HepG2 (cell line): Measurements from ENCODE around the gene MRGPRE. TPM values are rescaled to one million over a fixed set of nuclear protein-coding genes. Genes with fewer than 3 reads are reported as not detected.

Source experiments
- ATAC-seq: fragments of 200-7000 bp; cut with Tn5 transposase; 3 replicates; pipeline ENCODE4 v1.9.1; 2020; ENCODE audit warnings: mild to moderate bottlenecking, moderate library complexity
- BruUV-seq: library from RNA; stranded (reverse); fragments of 400-500 nt; replicated peaks from 2 replicates; lab custom pipeline; 2021; lab: Mats Ljungman, UMichigan
- CTCF ChIA-PET: fragments of 300-600 bp; formaldehyde crosslinking; extraction: SDS; loops from one replicate; lab custom pipeline; 2021; ENCODE audit warnings: low total read pairs, inconsistent platforms, low intra/inter-chr PET ratio; lab: Yijun Ruan, JAX
- POLR2A ChIA-PET: fragments of 350-600 bp; sonication (Branson Sonifier 250); formaldehyde crosslinking; loops from one replicate; lab custom pipeline; 2020; ENCODE audit warnings: antibody characterized with exemption, inconsistent platforms; lab: Yijun Ruan, JAX
- DNase-seq: peaks from one replicate; pipeline ENCODE4 v3.0.0-alpha.2; 2015; ENCODE audit warnings: low spot score
- FAIRE-seq: peaks from 3 replicates; lab custom pipeline; 2011; peaks lifted over from hg19 to GRCh38; lab: Jason Lieb, UNC
- H2AFZ ChIP-seq: one replicate; pipeline ENCODE4 v1.6.1; 2011; ENCODE audit warnings: low read length, inconsistent platforms
- H3K27ac ChIP-seq: fragments of 300-600 bp; 3 replicates; pipeline ENCODE4 v1.8.0; 2011; ENCODE audit warnings: mixed run types, mild to moderate bottlenecking, mixed read lengths, low read length, inconsistent platforms; ENCODE audit not compliant: insufficient read depth; ENCODE audit errors: extremely low read length
- H3K27me3 ChIP-seq, 2 experiments: fragments of 200-600 bp in 1 of 2; 2 replicates in 1 of 2; 3 replicates in 1 of 2; pipeline versions ENCODE4 v1.6.0 to v1.8.0; 2011; ENCODE audit warnings: low read length in 2 of 2, mild to moderate bottlenecking in 2 of 2, moderate library complexity in 2 of 2, inconsistent platforms in 1 of 2; ENCODE audit not compliant: insufficient read depth in 2 of 2, control insufficient read depth in 1 of 2
- H3K36me3 ChIP-seq, 2 experiments: fragments of 200-600 bp in 1 of 2; replicated peaks in 1 of 2; 2 replicates in 1 of 2; 3 replicates in 1 of 2; pipeline versions ENCODE4 v1.5.1 to v1.8.0; 2011; ENCODE audit warnings: low read length in 2 of 2, inconsistent platforms in 1 of 2; ENCODE audit not compliant: insufficient read depth in 2 of 2, control insufficient read depth in 1 of 2
- H3K4me1 ChIP-seq: 2 replicates; pipeline ENCODE4 v1.5.1; 2012; ENCODE audit warnings: low read length, inconsistent platforms; ENCODE audit not compliant: insufficient read depth
- H3K4me2 ChIP-seq: 2 replicates; pipeline ENCODE4 v1.6.0; 2011; ENCODE audit warnings: low read depth, low read length, inconsistent platforms
- H3K4me3 ChIP-seq, 3 experiments: fragments of 200-600 bp in 1 of 3; sonication (generic), shearing (Covaris generic) in 1 of 3; replicated peaks in 1 of 3; 2 replicates each; pipeline ENCODE4 v1.5.1; 2011 to 2016; ENCODE audit warnings: low read length in 3 of 3, inconsistent platforms in 2 of 3, low read depth in 2 of 3, mild to moderate bottlenecking in 2 of 3, control low read depth in 1 of 3, mixed read lengths in 1 of 3; ENCODE audit not compliant: insufficient read depth in 1 of 3
- H3K79me2 ChIP-seq: one replicate; pipeline ENCODE4 v1.6.1; 2011; ENCODE audit warnings: low read length, inconsistent platforms; ENCODE audit not compliant: insufficient read depth
- H3K9ac ChIP-seq: 2 replicates; pipeline ENCODE4 v1.6.0; 2011; ENCODE audit warnings: mild to moderate bottlenecking, low read depth, low read length, inconsistent platforms; ENCODE audit not compliant: insufficient read depth
- H3K9me3 ChIP-seq: 2 replicates; pipeline ENCODE4 v1.5.1; 2012; ENCODE audit warnings: mild to moderate bottlenecking, low read length
- H4K20me1 ChIP-seq: 2 replicates; pipeline ENCODE4 v1.6.0; 2011; ENCODE audit warnings: inconsistent platforms, mild to moderate bottlenecking, low read length, moderate library complexity; ENCODE audit not compliant: insufficient read depth
- CERS6 ChIP-seq: sonication (generic); formaldehyde crosslinking; IDR thresholded peaks from 2 replicates; pipeline ENCODE4 v1.5.0; 2020; ENCODE audit warnings: missing genetic modification reagents
- E2F1 ChIP-seq: sonication (generic); formaldehyde crosslinking; IDR thresholded peaks from 2 replicates; pipeline ENCODE4 v1.5.0; 2020; ENCODE audit warnings: missing genetic modification reagents
- HNRNPLL ChIP-seq: fragments of 200-400 bp; formaldehyde crosslinking; IDR thresholded peaks from 2 replicates; pipeline ENCODE4 v1.6.1; 2017; ENCODE audit warnings: mild to moderate bottlenecking, low read depth, low read length; ENCODE audit not compliant: poor library complexity, severe bottlenecking
- IRF2 ChIP-seq: IDR thresholded peaks from 2 replicates; pipeline ENCODE4 v1.6.1; 2018; ENCODE audit warnings: missing genetic modification reagents, missing compliant biosample characterization
- NFE2L2 ChIP-seq: fragments of 150-350 bp; IDR thresholded peaks from 2 replicates; pipeline ENCODE4 v1.6.1; 2014; ENCODE audit warnings: low read length
- POLR2AphosphoS5 ChIP-seq: IDR thresholded peaks from 2 replicates; pipeline ENCODE4 v1.6.1; 2012; ENCODE audit warnings: low read depth, low read length
- TBX3 ChIP-seq: fragments of 450-650 bp; IDR thresholded peaks from 2 replicates; pipeline ENCODE4 v1.6.1; 2017; ENCODE audit warnings: antibody characterized with exemption, mild to moderate bottlenecking, inconsistent platforms, borderline replicate concordance
- XRCC5 ChIP-seq: fragments of 200-400 bp; formaldehyde crosslinking; optimal IDR thresholded peaks from 2 replicates; pipeline ENCODE3; 2017; ENCODE audit warnings: mild to moderate bottlenecking, low read length
- ZBTB7B ChIP-seq: sonication (generic); formaldehyde crosslinking; IDR thresholded peaks from 2 replicates; pipeline ENCODE4 v1.4.0; 2020; ENCODE audit warnings: missing genetic modification reagents
- ZNF354B ChIP-seq: sonication (generic); formaldehyde crosslinking; IDR thresholded peaks from 2 replicates; pipeline ENCODE4 v1.8.0; 2022; ENCODE audit warnings: mild to moderate bottlenecking, missing genetic modification reagents
- ZNF546 ChIP-seq: sonication (generic); formaldehyde crosslinking; conservative IDR thresholded peaks from 2 replicates; pipeline ENCODE4 v1.8.1; 2023; ENCODE audit warnings: mild to moderate bottlenecking, missing genetic modification reagents
- ZNF562 ChIP-seq: sonication (generic); formaldehyde crosslinking; IDR thresholded peaks from 2 replicates; pipeline ENCODE4 v1.8.0; 2022; ENCODE audit warnings: missing genetic modification reagents, borderline replicate concordance
- WGBS: methylation state at CpG from one replicate; pipeline ENCODE4 v1.1.6; 2017; ENCODE audit warnings: low lambda C conversion rate; 5-methylcytosine and 5-hydroxymethylcytosine counted together
- in situ Hi-C: cut with HindIII; loops from 2 replicates; pipeline ENCODE4 v1.10.0; 2017; ENCODE audit warnings: low pct_unique_long_range_greater_than_20kb; ENCODE audit not compliant: extremely low pct_ligation_motif_present
- intact Hi-C: fragments of 100-400 bp; cut with micrococcal nuclease; formaldehyde crosslinking; loops from one replicate; pipeline ENCODE4 v1.10.0; 2022; ENCODE audit not compliant: unreplicated experiment
- polyA plus RNA-seq, 8 experiments: library from polyadenylated mRNA; depleted of rRNA in 3 of 8; stranded (reverse) in 7 of 8; unstranded in 1 of 8; fragments of >200 nt; fragmentation: Illumina TruSeq in 4 of 8; extraction: Trizol in 4 of 8; gene quantifications; 2 replicates each; pipeline versions ENCODE4 v1.2.1 to v1.2.3, GENCODE V29; 2011 to 2016; ENCODE audit warnings: low read depth in 4 of 8, missing spikeins in 1 of 8, mixed read lengths in 1 of 8; ENCODE audit not compliant: insufficient read depth in 1 of 8
- total RNA-seq, 5 experiments: library from RNA; depleted of rRNA; stranded (reverse); fragments of >200 nt; fragmentation: Illumina TruSeq; extraction: Trizol; gene quantifications; 2 replicates each; pipeline ENCODE4 v1.2.3, GENCODE V29; 2016; ENCODE audit warnings: low read depth in 1 of 5
- TF ChIP-seq, protein P1 (sequence below): sonication (generic); formaldehyde crosslinking; IDR thresholded peaks from 2 replicates; pipeline ENCODE4 v1.8.1; 2023; ENCODE audit warnings: mild to moderate bottlenecking, missing genetic modification reagents

The MRGPRE gene
- total and polyA plus RNA-seq, 2 of the 13 experiments (the other 11 are each of a cell fraction or from before 2014, with no cell fraction given), result not detected

GRCh38 chr11:3226846-3227567, 5.2 kb downstream of the MRGPRE start (continued):
- TF ChIP-seq, protein P1, sequence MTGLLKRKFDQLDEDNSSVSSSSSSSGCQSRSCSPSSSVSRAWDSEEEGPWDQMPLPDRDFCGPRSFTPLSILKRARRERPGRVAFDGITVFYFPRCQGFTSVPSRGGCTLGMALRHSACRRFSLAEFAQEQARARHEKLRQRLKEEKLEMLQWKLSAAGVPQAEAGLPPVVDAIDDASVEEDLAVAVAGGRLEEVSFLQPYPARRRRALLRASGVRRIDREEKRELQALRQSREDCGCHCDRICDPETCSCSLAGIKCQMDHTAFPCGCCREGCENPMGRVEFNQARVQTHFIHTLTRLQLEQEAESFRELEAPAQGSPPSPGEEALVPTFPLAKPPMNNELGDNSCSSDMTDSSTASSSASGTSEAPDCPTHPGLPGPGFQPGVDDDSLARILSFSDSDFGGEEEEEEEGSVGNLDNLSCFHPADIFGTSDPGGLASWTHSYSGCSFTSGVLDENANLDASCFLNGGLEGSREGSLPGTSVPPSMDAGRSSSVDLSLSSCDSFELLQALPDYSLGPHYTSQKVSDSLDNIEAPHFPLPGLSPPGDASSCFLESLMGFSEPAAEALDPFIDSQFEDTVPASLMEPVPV (CRISPR knock-in tag), result no peak
- TF ChIP-seq NFE2L2 (no peak), ZNF354B (CRISPR knock-in tag) (no peak), CERS6 (CRISPR knock-in tag) (no peak), ZNF546 (CRISPR knock-in tag) (no peak), ZNF562 (CRISPR knock-in tag) (no peak), ZBTB7B (CRISPR knock-in tag) (no peak)

DNA sequence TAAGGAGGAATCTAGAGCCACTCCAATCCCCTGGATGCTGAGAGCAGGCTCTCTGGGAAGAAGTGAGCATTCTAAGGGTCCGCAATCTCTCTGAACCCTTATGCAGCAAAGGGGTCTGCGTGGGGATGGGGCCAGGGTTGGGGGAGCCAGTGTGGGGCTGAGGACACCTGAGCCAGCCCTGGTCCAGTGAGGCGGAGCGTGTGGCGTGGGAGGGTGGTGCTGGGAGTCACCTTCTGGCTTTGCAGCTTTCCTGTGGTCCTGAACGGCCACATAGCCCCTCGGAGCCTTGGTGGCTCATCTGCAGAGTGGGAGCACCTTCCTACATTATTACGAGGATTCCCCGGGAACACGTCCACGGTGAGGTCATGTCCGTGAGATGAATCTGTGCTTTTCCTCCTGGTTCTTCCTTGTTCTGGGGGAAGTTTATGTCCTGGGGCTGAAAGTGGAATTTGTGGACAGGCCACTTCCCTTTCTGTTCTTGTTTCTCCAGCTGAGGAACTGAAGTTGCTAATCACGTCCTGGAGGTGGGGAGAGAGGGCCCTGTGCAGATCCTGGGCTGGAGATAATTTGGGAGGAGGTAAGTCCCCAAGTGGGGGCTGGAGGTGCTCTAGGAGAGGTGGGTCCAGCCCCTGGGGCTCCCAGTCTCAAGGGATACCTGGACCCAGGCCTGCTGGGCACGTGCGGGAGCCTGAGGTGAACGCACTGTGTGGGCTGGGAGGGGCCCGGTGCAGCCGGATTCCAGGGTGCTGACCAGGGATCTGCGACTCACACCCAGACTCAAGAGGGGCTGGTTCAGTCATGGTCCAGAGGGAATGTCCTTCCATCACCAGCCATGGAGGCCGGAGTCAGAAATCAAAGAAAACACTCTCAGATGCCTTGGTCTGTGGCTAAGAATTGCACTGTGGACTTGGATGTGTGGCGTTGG, 6.1 kb downstream of the MRGPRE start:
- 20% methylated on average over 9 of the region's 21 CpGs for WGBS
- no TSS peak for BruUV-seq
- Histone ChIP-seq H3K36me3 (no peaks in the 10 kb centered on the region), H2AFZ (no peak overlapping the region), H3K4me2 (no peak overlapping the region), H4K20me1 (no peaks in the 10 kb centered on the region), H3K4me3 (no peak overlapping the region), H3K27me3 (peaks cover 18 to 92% of the 10 kb centered on the region in 2 experiments), H3K9ac (no peak overlapping the region), H3K9me3 (no peaks in the 10 kb centered on the region), H3K4me1 (no peaks in the 10 kb centered on the region), H3K79me2 (no peaks in the 10 kb centered on the region), H3K27ac (no peak overlapping the region)
- ChIA-PET CTCF (no interaction called here), POLR2A (no interaction called here)
- no peak for FAIRE-seq
- no peak for ATAC-seq
- DNase-seq, result no peak
- in situ Hi-C loops, result no loop called here
- intact Hi-C loops, result no loop called here
- no peak for TF ChIP-seq TBX3
- TF ChIP-seq E2F1 (CRISPR knock-in tag), result no peak
- TF ChIP-seq IRF2, result no peak
- no peak for TF ChIP-seq HNRNPLL
- no peak for TF ChIP-seq XRCC5
- TF ChIP-seq POLR2AphosphoS5, result no peak
